Melanocyte of skin (primary cell): ENCODE results near the gene CCDC117. TPM values are rescaled to one million over a fixed set of nuclear protein-coding genes. Genes with fewer than 3 reads are reported as not detected.

ENCODE experiments used
- small RNA-seq, 2 donors: library from RNA; depleted of rRNA; stranded (forward); fragments of <200 nt; gene quantifications; one replicate each; pipeline ENCODE3, GENCODE V24; 2012
- total RNA-seq, 2 donors: library from RNA; depleted of rRNA; stranded (reverse); fragments of >200 nt; gene quantifications; 2 replicates each; pipeline ENCODE4 v1.2.3, GENCODE V29; 2012

Gene CCDC117, protein sequence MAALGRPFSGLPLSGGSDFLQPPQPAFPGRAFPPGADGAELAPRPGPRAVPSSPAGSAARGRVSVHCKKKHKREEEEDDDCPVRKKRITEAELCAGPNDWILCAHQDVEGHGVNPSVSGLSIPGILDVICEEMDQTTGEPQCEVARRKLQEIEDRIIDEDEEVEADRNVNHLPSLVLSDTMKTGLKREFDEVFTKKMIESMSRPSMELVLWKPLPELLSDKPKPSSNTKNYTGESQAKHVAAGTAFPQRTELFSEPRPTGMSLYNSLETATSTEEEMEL
- 10 to 100 TPM; 18.6 to 21.6 TPM for total RNA-seq

DNA sequence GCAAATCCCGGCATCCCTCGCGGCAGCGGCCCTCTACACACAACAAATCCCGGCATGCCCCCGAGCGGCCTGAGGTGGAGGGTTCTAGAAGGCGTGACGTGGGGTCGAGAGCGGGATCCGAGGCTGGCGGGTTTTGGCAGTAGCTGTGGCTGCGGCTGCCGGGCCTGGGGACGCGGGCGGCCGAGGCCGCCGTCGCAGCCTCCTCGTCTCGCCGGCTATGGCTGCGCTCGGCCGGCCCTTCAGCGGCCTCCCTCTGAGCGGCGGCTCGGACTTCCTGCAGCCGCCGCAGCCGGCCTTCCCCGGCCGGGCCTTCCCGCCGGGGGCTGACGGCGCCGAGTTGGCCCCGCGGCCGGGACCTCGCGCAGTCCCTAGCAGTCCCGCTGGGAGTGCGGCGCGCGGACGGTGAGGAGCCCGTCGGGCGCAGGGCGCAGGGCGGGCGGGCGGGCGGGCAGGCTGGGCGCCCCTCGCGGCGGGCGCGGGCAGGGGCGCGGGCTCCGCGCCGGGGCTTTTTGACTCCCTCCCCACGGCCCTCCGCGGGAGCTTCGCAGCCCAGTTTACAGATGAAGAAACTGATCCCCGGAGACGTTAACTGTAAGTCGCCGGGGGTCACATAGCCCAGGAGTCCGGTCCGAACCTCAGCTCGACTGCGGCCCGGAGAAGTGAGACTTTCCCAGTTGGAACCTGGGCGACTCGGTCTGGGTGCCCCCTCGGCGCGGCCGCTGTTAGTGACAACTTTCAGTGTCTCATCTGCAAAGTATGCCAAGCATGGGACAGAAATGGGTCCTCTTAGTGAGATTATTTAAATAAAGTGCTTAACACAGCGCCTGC lies at the start of gene CCDC117:
Gene CCDC117 (plus strand): TSS at position 63 of the 828 bp plus-strand sequence. CDS start 155 bp downstream, at position 218.

DNA sequence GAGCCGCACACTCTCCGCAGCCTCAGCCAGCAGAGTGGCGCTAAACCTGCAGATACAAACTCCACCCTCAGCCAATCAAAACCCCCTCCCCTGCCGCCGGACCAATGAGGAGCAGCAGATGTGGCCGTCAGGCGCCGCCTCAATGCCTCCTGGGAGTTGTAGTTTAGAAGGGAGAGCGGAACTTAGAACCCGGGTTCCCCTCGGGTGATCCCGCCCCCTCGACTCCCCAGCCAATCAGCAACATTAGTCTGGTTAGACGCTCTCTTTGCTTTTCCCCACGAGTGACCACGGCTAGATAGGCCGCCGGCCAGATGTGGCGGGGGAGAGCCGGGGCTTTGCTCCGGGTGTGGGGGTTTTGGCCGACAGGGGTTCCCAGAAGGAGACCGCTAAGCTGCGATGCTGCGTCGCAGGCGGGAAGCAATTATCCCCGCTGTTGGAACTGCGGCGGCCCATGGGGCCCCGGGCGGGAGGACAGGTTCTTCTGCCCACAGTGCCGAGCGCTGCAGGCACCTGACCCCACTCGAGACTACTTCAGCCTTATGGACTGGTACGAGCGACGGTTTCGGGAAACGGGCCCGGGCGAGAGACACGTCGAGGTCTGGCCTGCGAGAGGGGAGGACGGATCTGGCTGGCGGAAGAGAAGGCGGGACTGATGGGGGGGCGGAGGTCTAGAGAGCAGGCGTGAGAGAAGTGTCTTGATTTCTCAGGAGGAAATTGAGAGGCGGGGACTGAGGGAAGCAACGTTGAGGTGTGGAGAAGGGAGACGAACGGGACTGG lies 30.5 kb upstream of the CCDC117 start, which contains the start of the genes CHEK2 and HSCB:
Gene CHEK2 (minus strand): TSS at position 36 of the 777 bp plus-strand sequence. CDS start 7,099 bp downstream, outside the sequence.
Gene HSCB (plus strand): TSS at position 255 of the 777 bp plus-strand sequence. CDS start 57 bp downstream, at position 312.

DNA sequence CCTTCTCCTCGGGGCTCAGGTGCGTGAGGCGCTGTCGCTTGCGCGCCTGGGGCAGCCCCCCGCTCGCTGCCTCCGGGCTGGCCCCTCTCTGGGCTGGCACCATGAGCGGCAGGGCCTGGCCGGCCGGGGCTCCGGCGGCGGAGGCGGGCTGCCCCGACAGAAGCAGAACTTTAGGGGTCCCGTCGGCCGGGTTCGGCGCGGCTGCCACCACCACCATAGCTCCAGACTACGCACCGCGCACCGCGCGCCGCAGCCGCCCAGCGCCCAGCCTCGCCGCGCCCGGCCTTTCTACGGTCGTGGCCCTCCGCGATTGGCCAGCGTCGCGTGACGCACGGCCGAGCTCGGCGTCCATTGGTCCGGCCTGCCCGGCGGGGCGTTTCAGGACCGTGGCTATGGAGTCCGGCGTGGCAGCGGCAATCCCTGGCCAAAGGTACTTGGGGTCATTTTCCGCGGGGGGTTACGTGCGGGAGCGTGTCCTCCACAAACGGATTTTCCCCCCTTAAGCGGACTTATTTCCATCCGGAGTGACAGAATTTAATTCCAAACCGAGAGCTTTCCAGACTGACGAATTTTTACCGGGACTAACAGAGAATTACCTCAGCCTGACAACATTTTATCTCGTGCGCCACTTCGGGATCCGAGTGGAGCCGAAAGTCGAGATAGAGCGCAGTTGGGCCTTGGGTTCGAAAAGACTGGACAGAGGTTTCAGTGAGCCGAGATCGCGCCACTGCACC lies 28.0 kb downstream of the CCDC117 start, which contains the start of gene XBP1:
Gene XBP1 (minus strand): TSS at position 262 of the 734 bp plus-strand sequence.

Small RNA genes within 50 kb of the gene (small RNA-seq; reads per million reads assigned to genes)
- gene Z93930.1, result 0 reads per million in 2 donors

Other genes with a start within 250 kb of the CCDC117 start
- gene TTC28, start 92.9 kb upstream of the CCDC117 start, total RNA-seq, result 10 to 100 TPM in 1 of 2 donors, 1 to 10 TPM in 1; 5.0 to 11.4 TPM
- gene CHEK2, start 30.9 kb upstream of the CCDC117 start, total RNA-seq, result 10 to 100 TPM; 14.5 to 28.0 TPM
- gene HSCB, start 30.7 kb upstream of the CCDC117 start, total RNA-seq, result 10 to 100 TPM in 1 of 2 donors, 1 to 10 TPM in 1; 8.9 to 13.3 TPM
- gene XBP1, start 27.9 kb downstream of the CCDC117 start, total RNA-seq, result 10 to 100 TPM; 37.5 to 60.6 TPM
- gene ZNRF3, start 110.9 kb downstream of the CCDC117 start, total RNA-seq, result 1 to 10 TPM; 3.8 to 4.3 TPM